ENCODE results near the gene GDI1.

Gene GDI1

DNA sequence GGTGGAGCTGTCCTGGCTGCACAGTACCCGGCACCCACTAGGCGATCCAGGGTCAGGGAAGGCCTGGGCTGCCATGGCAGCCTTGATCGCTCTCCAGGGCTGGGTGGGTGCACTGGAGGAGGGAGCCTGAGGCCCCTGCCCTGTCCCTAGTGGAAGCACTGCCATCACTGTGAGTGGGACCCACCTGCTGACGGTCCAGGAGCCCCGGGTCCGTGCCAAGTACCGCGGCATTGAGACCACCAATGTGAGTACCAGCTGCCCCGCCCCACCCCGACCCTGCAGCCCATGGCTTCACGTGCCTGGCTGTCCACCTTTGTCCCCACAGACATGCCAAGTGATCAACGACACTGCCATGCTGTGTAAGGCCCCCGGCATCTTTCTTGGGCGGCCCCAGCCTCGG lies 30.0 kb downstream of the GDI1 start:
- H3K36me3 ChIP-seq (replicated peaks): peaks cover 93% of the 10 kb centered on the region
- no peak overlapping the region for H3K4me3 ChIP-seq
- H3K27me3 ChIP-seq (ENCODE audit: low read depth): no peaks in the 10 kb centered on the region
- no peaks in the 10 kb centered on the region for H3K4me1 ChIP-seq
- no peaks in the 10 kb centered on the region for H3K9me3 ChIP-seq
- in situ Hi-C loops (cut with MboI; ENCODE audit: low sequenced_read_pairs): no loop called here
- no peak for DNase-seq (ENCODE audit: low spot score in 2 of 2)

DNA sequence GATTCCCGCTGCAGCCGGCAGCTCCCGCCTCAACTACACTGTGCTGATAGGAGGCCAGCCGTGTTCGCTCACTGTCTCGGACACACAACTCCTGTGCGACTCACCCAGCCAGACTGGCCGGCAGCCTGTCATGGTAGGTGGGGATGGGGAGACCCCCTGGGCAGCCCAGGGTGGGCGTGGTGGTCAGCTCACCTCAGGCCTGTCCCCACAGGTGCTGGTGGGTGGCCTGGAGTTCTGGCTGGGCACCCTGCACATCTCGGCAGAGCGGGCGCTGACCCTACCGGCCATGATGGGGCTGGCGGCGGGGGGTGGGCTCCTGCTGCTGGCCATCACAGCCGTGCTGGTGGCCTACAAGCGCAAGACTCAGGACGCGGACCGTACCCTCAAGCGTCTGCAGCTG lies 30.6 kb downstream of the GDI1 start:
- H3K27me3 ChIP-seq (ENCODE audit: low read depth): no peaks in the 10 kb centered on the region
- no peaks in the 10 kb centered on the region for H3K9me3 ChIP-seq
- no peak overlapping the region for H3K4me3 ChIP-seq
- H3K4me1 ChIP-seq: no peaks in the 10 kb centered on the region
- in situ Hi-C loops (cut with MboI; ENCODE audit: low sequenced_read_pairs): no loop called here
- no peak for DNase-seq (ENCODE audit: low spot score in 2 of 2)
- H3K36me3 ChIP-seq (replicated peaks): peaks cover 90% of the 10 kb centered on the region

DNA sequence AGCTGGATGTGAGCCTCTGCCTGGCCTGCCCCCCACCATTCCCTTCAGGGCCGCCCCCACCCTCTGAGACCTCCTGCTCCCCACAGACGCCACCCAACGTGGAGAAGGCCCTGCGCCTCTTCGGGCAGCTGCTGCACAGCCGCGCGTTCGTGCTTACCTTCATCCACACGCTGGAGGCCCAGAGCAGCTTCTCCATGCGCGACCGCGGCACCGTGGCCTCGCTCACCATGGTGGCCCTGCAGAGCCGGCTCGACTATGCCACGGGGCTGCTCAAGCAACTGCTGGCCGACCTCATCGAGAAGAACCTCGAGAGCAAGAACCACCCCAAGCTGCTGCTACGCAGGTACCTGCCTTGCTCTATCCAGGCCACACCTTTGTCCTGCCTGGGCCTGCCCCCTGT lies 31.3 kb downstream of the GDI1 start:
- H3K9me3 ChIP-seq: no peaks in the 10 kb centered on the region
- H3K4me3 ChIP-seq: no peak overlapping the region
- H3K4me1 ChIP-seq: no peaks in the 10 kb centered on the region
- H3K36me3 ChIP-seq (replicated peaks): peaks cover 89% of the 10 kb centered on the region
- DNase-seq (ENCODE audit: low spot score in 2 of 2): no peak
- in situ Hi-C loops (cut with MboI; ENCODE audit: low sequenced_read_pairs): no loop called here
- no peaks in the 10 kb centered on the region for H3K27me3 ChIP-seq (ENCODE audit: low read depth)

DNA sequence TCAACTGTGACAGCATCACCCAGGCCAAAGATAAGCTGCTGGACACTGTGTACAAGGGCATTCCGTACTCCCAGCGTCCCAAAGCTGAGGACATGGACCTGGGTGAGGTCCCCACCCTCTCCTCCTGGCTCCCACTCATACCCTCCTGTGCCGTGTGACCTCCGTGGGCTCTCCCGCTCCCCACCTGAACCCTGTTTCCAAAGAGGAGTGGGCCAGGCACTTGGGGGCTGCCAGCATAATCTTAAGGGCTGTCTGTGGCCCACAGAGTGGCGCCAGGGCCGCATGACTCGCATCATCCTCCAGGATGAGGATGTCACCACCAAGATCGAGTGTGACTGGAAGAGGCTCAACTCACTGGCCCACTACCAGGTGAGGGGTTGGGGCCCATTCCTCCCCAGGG lies 32.2 kb downstream of the GDI1 start:
- Histone ChIP-seq H3K36me3 (replicated peaks) (peaks cover 84% of the 10 kb centered on the region), H3K4me1 (no peaks in the 10 kb centered on the region), H3K9me3 (no peaks in the 10 kb centered on the region), H3K4me3 (no peak overlapping the region), H3K27me3 (ENCODE audit: low read depth) (no peaks in the 10 kb centered on the region)
- in situ Hi-C loops (cut with MboI; ENCODE audit: low sequenced_read_pairs): no loop called here
- DNase-seq (ENCODE audit: low spot score in 2 of 2): no peak

DNA sequence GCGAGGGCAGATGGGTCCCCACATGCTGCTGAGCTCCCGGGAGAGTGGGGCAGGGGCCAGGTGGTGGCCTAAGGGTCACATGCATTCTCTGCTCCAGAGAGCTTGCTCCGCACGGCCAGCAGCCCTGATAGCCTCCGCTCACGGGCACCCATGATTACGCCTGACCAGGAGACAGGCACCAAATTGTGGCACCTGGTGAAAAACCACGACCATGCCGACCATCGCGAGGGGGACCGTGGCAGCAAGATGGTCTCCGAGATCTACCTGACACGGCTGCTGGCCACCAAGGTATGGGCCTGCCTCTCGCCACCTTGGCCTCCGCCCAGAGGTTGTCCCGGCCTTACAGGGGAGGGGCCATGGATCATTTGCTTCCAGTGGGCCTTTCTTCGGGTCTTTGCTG lies 32.9 kb downstream of the GDI1 start:
- in situ Hi-C loops (cut with MboI; ENCODE audit: low sequenced_read_pairs): no loop called here
- no peak for DNase-seq (ENCODE audit: low spot score in 2 of 2)
- peaks cover 77% of the 10 kb centered on the region for H3K36me3 ChIP-seq (replicated peaks)
- no peaks in the 10 kb centered on the region for H3K27me3 ChIP-seq (ENCODE audit: low read depth)
- H3K9me3 ChIP-seq: no peaks in the 10 kb centered on the region
- no peak overlapping the region for H3K4me3 ChIP-seq
- no peaks in the 10 kb centered on the region for H3K4me1 ChIP-seq

DNA sequence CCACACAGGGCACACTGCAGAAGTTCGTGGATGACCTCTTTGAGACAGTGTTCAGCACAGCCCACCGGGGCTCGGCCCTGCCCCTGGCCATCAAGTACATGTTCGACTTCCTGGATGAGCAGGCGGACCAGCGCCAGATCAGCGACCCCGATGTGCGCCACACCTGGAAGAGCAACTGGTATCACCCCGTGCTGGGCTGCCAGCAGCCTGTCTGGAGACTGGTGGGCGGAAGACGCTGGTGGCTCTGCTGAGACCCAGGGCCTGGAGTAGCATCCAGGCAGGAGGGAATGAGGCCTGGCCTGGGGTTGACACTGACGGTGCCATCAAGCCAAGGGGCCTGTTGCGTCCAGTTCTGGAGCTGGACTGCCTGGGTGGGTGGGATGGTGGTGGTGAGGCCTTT lies 33.5 kb downstream of the GDI1 start:
- Histone ChIP-seq H3K4me3 (no peak overlapping the region), H3K4me1 (no peaks in the 10 kb centered on the region), H3K36me3 (replicated peaks) (peaks cover 71% of the 10 kb centered on the region), H3K27me3 (ENCODE audit: low read depth) (no peaks in the 10 kb centered on the region), H3K9me3 (no peaks in the 10 kb centered on the region)
- in situ Hi-C loops (cut with MboI; ENCODE audit: low sequenced_read_pairs): no loop called here
- no peak for DNase-seq (ENCODE audit: low spot score in 2 of 2)

DNA sequence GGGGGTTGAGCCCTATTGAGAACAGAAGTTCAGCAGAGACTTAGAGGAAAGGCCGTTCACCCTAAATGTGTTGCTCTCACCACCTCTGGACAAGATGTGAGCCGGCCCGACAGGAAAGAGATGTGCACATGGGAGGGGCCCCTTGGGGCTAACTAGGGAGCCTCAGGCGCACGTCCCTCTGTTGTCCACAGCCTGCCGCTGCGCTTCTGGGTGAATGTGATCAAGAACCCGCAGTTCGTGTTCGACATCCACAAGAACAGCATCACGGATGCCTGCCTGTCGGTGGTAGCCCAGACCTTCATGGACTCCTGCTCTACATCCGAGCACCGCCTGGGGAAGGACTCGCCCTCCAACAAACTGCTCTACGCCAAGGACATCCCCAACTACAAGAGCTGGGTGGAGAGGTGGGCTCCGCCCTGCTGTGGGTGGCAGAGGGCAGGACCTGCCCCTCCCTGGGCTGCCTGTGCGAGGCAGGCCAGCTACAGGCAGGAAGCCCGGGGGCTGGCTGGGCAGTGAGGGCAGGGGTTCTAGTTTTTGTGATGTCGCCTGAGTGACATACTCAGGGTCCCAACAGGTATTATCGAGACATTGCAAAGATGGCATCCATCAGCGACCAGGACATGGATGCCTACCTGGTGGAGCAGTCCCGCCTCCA lies 34.1 kb downstream of the GDI1 start:
- H3K36me3 ChIP-seq (replicated peaks): peaks cover 65% of the 10 kb centered on the region
- no peaks in the 10 kb centered on the region for H3K27me3 ChIP-seq (ENCODE audit: low read depth)
- no peak overlapping the region for H3K4me3 ChIP-seq
- H3K9me3 ChIP-seq: no peaks in the 10 kb centered on the region
- in situ Hi-C loops (cut with MboI; ENCODE audit: low sequenced_read_pairs): no loop called here
- no peaks in the 10 kb centered on the region for H3K4me1 ChIP-seq
- DNase-seq (ENCODE audit: low spot score in 2 of 2): no peak

DNA sequence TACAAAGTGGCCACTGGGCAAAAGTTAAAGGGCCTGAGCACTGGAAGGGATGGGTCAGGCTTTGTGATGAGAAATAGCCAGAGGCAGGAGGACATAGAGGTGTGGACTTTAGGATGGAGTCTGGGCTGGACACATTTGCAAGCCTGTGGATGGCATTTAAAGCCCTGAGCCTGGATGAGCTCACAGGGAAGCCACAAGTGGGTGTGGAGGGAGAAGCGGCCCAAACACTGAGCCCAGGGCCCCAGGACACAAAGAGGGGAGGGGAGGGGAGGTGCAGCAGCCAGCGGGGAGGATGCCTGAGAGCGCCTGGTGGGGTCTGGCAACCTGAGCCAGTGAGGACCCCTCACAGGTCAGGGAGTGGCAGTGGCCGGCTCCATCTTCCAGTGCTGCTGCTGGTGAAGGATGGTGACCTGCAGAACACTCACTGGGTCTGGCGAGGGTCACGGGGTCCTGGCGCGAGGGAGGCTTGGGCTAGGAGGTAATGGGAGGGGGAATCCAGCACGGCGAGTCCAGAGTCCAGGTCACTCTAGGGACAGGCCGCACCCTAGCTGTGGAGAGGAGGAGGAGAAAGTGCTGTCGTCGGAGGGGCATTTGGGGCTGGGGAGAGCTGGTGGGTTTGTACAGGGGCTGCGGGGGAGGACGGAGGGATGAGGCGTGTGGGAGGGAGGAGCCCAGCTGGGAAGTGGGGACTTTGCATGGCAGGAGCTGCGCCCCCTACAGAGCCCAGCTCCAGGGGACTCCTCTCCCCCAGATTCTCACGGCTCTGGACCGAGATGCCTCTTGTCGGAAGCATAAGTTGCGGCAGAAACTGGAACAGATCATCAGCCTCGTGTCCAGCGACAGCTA lies 35.1 kb downstream of the GDI1 start:
- in situ Hi-C loops (cut with MboI; ENCODE audit: low sequenced_read_pairs): no loop called here
- Histone ChIP-seq H3K36me3 (replicated peaks) (peaks cover 57% of the 10 kb centered on the region), H3K4me1 (no peaks in the 10 kb centered on the region), H3K4me3 (no peak overlapping the region), H3K9me3 (no peaks in the 10 kb centered on the region), H3K27me3 (ENCODE audit: low read depth) (no peaks in the 10 kb centered on the region)
- DNase-seq (ENCODE audit: low spot score in 2 of 2): no peak

DNA sequence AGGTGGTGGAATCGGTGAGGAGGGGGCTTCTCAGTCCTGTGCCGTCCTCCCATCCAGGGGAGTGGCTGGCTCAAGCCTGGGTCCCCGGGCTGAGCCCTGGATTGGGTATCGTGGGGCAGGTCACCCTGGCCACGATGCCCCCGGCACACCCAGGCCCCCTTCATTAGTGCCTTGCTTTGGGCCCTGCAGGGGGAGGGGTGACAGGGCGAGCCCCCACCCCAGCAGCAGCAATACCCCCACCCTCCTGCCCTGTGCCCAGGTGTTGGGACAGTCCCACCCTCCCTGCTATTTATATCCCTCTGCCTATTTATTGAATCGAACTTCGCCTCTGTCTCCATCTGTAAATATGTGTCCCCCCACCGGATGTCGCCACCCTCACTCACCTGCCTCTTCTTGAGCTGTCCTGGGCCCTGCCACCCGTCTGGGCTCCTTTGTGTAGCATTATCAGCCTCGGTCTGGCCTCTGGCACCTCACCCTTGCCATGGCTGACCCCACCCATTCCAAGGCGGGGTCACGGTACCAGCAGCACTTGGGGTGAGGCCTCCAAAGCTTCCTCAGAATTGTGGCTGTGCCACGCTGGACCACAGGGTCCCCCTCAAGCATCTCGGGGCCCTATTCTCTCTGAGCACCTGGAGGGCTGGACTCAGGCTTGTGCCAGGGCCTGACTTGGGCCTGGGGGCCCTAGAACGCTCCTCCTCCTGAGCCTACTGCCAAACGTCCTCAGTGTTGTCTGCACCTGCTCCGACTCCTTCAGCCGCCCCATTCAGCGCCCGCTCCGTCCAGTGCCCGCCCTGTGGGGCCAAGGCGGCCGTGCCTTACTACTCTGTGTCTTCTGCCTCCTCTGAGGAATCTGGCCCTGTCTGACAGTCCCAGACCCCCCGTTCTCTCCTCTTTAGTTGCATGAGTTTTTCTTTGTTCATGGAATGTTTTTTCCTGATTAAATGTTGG lies 36.0 kb downstream of the GDI1 start:
- Histone ChIP-seq H3K36me3 (replicated peaks) (peaks cover 51% of the 10 kb centered on the region), H3K4me3 (no peak overlapping the region), H3K9me3 (no peaks in the 10 kb centered on the region), H3K27me3 (ENCODE audit: low read depth) (no peaks in the 10 kb centered on the region), H3K4me1 (no peaks in the 10 kb centered on the region)
- DNase-seq (ENCODE audit: low spot score in 2 of 2): no peak
- in situ Hi-C loops (cut with MboI; ENCODE audit: low sequenced_read_pairs): no loop called here

DNA sequence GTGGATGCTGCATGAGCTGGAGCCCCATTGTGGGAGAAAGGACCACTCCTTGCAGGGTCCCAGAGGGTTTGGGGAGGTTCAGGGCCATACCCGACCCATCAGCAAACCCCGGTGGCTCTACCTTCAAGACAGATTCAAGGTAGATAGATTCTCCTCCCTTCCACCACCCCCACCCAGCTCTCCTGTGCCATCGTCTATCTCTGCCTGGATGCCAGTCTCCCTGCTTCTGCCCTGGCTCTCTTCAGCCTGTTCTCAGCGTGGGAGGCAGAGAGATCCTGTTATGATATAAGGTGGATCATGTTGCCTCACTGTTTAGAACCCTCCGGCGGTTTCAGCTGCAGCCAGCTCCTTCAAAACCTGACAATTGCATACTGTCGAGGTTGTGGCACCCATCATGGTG lies 36.7 kb downstream of the GDI1 start:
- in situ Hi-C loops (cut with MboI; ENCODE audit: low sequenced_read_pairs): no loop called here
- no peaks in the 10 kb centered on the region for H3K27me3 ChIP-seq (ENCODE audit: low read depth)
- no peaks in the 10 kb centered on the region for H3K9me3 ChIP-seq
- no peak for DNase-seq (ENCODE audit: low spot score in 2 of 2)
- H3K4me3 ChIP-seq: no peak overlapping the region
- H3K4me1 ChIP-seq: peaks cover 3% of the 10 kb centered on the region
- H3K36me3 ChIP-seq (replicated peaks): peaks cover 44% of the 10 kb centered on the region

DNA sequence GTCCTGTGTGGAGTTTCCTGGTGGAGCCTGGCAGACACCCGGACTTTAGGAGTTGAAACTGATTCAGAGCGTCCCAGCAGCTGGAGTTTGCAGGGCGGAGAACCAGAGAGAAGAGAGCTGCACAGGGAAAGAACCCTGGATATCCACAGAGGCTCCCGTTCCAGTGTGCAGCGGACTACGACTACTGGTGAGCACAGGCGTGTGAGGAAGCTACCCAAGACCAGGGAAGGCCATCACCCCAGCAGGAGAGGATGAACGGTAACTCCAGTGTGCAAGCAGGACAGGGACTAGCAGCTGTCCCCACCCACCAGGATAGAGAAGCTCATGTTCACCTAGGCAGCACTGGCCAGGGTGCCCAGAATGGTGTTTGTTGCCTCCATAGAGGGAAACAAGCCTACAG lies 39.9 kb downstream of the GDI1 start:
- Histone ChIP-seq H3K4me3 (no peak overlapping the region), H3K9me3 (no peaks in the 10 kb centered on the region), H3K36me3 (replicated peaks) (peaks cover 12% of the 10 kb centered on the region), H3K27me3 (ENCODE audit: low read depth) (no peaks in the 10 kb centered on the region), H3K4me1 (peaks cover 12% of the 10 kb centered on the region)
- in situ Hi-C loops (cut with MboI; ENCODE audit: low sequenced_read_pairs): no loop called here
- no peak for DNase-seq (ENCODE audit: low spot score in 2 of 2)

DNA sequence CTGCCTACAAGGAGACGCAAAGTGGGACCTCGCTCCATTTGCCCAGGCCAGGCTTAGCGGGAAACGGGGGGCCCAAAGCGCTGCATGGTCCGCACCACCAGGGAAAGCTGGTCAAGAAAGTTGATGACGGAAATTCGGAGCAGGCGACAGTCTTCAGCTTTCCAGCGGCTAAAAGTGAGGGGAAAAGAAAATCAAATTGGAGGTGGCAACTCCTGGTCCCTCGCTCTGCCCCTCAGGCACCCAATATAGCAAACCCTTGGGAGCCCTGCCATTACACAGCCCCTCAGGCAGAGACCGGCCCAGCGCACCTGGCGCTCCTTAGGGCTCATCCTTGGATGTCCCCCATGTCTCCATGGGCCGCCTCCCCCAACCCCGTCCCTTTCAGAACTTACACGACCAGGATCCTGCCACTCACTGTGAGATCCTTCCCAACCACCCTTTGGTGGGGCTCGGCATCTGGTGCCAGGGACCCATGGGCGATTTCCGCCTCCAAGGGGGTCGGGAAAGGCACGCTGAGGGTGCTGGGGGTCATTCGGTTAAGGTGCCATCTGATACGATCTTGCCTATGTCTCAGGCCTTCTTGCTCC lies 41.0 kb downstream of the GDI1 start:
- Histone ChIP-seq H3K36me3 (replicated peaks) (peaks cover 4% of the 10 kb centered on the region), H3K9me3 (no peaks in the 10 kb centered on the region), H3K4me1 (peaks cover 12% of the 10 kb centered on the region), H3K4me3 (peak overlapping the region; percentile 47), H3K27me3 (ENCODE audit: low read depth) (no peaks in the 10 kb centered on the region)
- in situ Hi-C loops (cut with MboI; ENCODE audit: low sequenced_read_pairs): no loop called here
- DNase-seq (ENCODE audit: low spot score in 2 of 2): no peak

DNA sequence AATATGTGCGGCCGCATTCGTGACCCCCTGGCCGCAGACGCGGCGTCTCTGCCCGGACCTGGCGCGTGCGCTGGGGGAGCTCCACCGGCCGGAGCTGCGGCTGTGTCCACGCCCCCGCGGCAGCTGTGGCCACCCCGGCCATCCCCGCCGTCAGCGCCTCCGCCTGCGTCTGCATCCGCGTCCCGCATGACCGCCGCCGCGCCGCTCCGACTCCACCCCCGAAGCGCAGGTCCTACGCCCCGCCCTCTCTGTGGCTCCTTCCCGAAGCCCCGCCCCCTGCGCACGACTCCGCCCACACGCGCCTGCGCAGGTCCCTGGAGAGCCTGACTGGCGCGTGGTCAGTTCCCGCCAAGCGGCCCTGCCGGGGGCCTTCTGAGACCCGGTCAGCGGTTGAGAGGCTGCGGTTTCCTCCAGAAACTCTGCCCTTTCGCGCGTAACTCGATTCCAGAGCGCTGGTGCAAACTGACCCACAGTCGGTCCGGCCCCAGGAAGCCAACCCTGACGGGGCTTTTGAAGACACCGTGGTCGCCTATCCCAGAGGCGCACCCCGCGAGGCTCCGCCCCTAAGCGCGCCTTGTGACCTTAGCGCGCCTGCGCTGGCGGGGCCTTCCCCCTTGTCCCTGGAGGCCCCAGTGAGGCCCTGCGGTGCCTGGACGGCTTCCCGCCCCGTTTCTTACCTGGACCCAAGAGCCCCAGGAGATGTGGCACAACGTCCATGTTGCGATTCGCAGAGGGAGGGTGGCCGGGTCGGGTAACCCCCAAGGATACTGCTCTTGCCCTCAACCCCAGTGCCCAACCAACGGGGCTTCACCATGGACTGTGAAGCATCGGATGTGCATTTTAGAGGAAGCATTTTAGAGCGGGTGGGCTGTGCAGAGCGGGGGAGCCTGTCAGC lies 42.0 kb downstream of the GDI1 start, which contains the start of gene LAGE3:
TSS of gene LAGE3 (minus strand) at position 554 of the 895 bp plus-strand sequence. CDS start at position 188, 366 bp downstream.
- Histone ChIP-seq H3K36me3 (replicated peaks) (peaks cover 9% of the 10 kb centered on the region), H3K27me3 (ENCODE audit: low read depth) (no peaks in the 10 kb centered on the region), H3K9me3 (no peaks in the 10 kb centered on the region), H3K4me3 (peak within 1 kb of the TSS; percentile 47), H3K4me1 (peaks cover 12% of the 10 kb centered on the region)
- DNase-seq (ENCODE audit: low spot score in 2 of 2): peak; percentile 85 to 99
- in situ Hi-C loops (cut with MboI; ENCODE audit: low sequenced_read_pairs): no loop called here
